Measurements from ENCODE around the gene GPC6. TPM values are rescaled to one million over a fixed set of nuclear protein-coding genes. Genes with fewer than 3 reads are reported as not detected.

Gene GPC6
- total and polyA plus RNA-seq, 9 of the 15 experiments (the other 6 are each of a cell fraction or from before 2014, with no cell fraction given), result under 0.01 to 0.20 (median 0.01) TPM; not detected in 4

- no peak overlapping the region for H3K4me2 ChIP-seq (ENCODE audit: insufficient read depth, low read length)
- no peaks in the 10 kb centered on the region for H3K36me3 ChIP-seq (ENCODE audit: control insufficient read depth, insufficient read depth, low read length)
- intact Hi-C loops (cut with micrococcal nuclease) (no loop called here), in situ Hi-C loops (cut with MboI) (no loop called here)
- WGBS (ENCODE audit: insufficient coverage, low coverage, missing lambda C conversion rate), result 4% methylated on average over 2 of the region's 3 CpGs
- no peak overlapping the region for H3K27ac ChIP-seq (ENCODE audit: extremely low read depth, low read depth, low read length)
- no peak for TF ChIP-seq RUNX1 (IDR thresholded peaks at IDR 0.05; ENCODE audit: low read depth)
- TF ChIP-seq MYC (IDR thresholded peaks at IDR 0.05; ENCODE audit: low read depth, low read length), result no peak
- no peak for TF ChIP-seq MYC (CRISPR knock-in tag; IDR thresholded peaks at IDR 0.05; ENCODE audit: borderline replicate concordance, low read depth)
- no peaks in the 10 kb centered on the region for H3K27me3 ChIP-seq (ENCODE audit: control insufficient read depth in 2 of 2, insufficient read depth in 2 of 2, low read length in 2 of 2)
- H3K4me3 ChIP-seq, result no peak overlapping the region
- no peak overlapping the region for H3K9ac ChIP-seq (ENCODE audit: insufficient read depth in 1 of 2, low read depth in 2 of 2, low read length in 2 of 2)
- no peaks in the 10 kb centered on the region for H3K9me3 ChIP-seq (replicated peaks; ENCODE audit: control insufficient read depth, insufficient read depth, low read depth, low read length)
- H3K79me2 ChIP-seq (ENCODE audit: control insufficient read depth, insufficient read depth, low read length), result no peaks in the 10 kb centered on the region
- ChIA-PET CTCF (ENCODE audit: low intra/inter-chr PET ratio) (no interaction called here), POLR2A (no interaction called here)
- H4K20me1 ChIP-seq (replicated peaks; ENCODE audit: control insufficient read depth, insufficient read depth, low read length), result no peaks in the 10 kb centered on the region
- FAIRE-seq (no peak), DNase-seq (ENCODE audit: extremely low read depth in 1 of 4, low spot score in 3 of 4) (no peak), ATAC-seq (no peak)
- BruUV-seq (replicated peaks), result no TSS peak
- H3K9me1 ChIP-seq (ENCODE audit: control insufficient read depth, insufficient read depth, low read length), result no peaks in the 10 kb centered on the region
- H3K4me1 ChIP-seq (replicated peaks in 1 of 2; ENCODE audit: control insufficient read depth in 2 of 2, insufficient read depth in 2 of 2, low read length in 2 of 2), result no peaks in the 10 kb centered on the region
- H2AFZ ChIP-seq (ENCODE audit: low read depth, low read length), result no peak overlapping the region
These were observed 240.0 kb downstream of the GPC6 start for GRCh38 chr13:93466502-93467036.

GRCh38 chr13:93467175-93467574, 240.6 kb downstream of the GPC6 start:
- no peak for ATAC-seq
- BruUV-seq (replicated peaks), result no TSS peak
- WGBS (ENCODE audit: insufficient coverage, low coverage, missing lambda C conversion rate), result 0% methylated on average over 2 of the region's 2 CpGs
- TF ChIP-seq NELFE (IDR thresholded peaks at IDR 0.05; ENCODE audit: insufficient read depth, insufficient read length), result no peak
- no peak for TF ChIP-seq HMBOX1 (IDR thresholded peaks at IDR 0.05)
- no peak for TF ChIP-seq ARHGAP35 (IDR thresholded peaks at IDR 0.05; ENCODE audit: partially characterized antibody)
- no peak for TF ChIP-seq NFE2L1 (tag; IDR thresholded peaks at IDR 0.05; ENCODE audit: borderline replicate concordance, low read depth)
- TF ChIP-seq HNRNPUL1 (IDR thresholded peaks at IDR 0.05; ENCODE audit: low read length), result no peak
- TF ChIP-seq RERE (CRISPR knock-in tag; IDR thresholded peaks at IDR 0.05; ENCODE audit: borderline replicate concordance), result no peak
- TF ChIP-seq DDX20 (tag; IDR thresholded peaks at IDR 0.05; ENCODE audit: low read depth), result no peak
- TF ChIP-seq ZNF785 (CRISPR knock-in tag; IDR thresholded peaks at IDR 0.05), result no peak

More at GRCh38 chr13:93467175-93467574, 240.6 kb downstream of the GPC6 start:
- Histone ChIP-seq H3K27me3 (ENCODE audit: control insufficient read depth in 2 of 2, insufficient read depth in 2 of 2, low read length in 2 of 2) (no peaks in the 10 kb centered on the region), H3K9me1 (ENCODE audit: control insufficient read depth, insufficient read depth, low read length) (no peaks in the 10 kb centered on the region), H4K20me1 (replicated peaks; ENCODE audit: control insufficient read depth, insufficient read depth, low read length) (no peaks in the 10 kb centered on the region), H3K27ac (ENCODE audit: extremely low read depth, low read depth, low read length) (no peak overlapping the region), H3K4me1 (replicated peaks in 1 of 2; ENCODE audit: control insufficient read depth in 2 of 2, insufficient read depth in 2 of 2, low read length in 2 of 2) (no peaks in the 10 kb centered on the region), H3K36me3 (ENCODE audit: control insufficient read depth, insufficient read depth, low read length) (no peaks in the 10 kb centered on the region), H2AFZ (ENCODE audit: low read depth, low read length) (no peak overlapping the region), H3K9me3 (replicated peaks; ENCODE audit: control insufficient read depth, insufficient read depth, low read depth, low read length) (no peaks in the 10 kb centered on the region), H3K79me2 (ENCODE audit: control insufficient read depth, insufficient read depth, low read length) (no peaks in the 10 kb centered on the region), H3K9ac (ENCODE audit: insufficient read depth in 1 of 2, low read depth in 2 of 2, low read length in 2 of 2) (no peak overlapping the region), H3K4me2 (ENCODE audit: insufficient read depth, low read length) (no peak overlapping the region), H3K4me3 (no peak overlapping the region)
- DNase-seq (ENCODE audit: extremely low read depth in 1 of 4, low spot score in 3 of 4), result no peak
- ChIA-PET CTCF (ENCODE audit: low intra/inter-chr PET ratio) (no interaction called here), POLR2A (no interaction called here)
- intact Hi-C loops (cut with micrococcal nuclease) (no loop called here), in situ Hi-C loops (cut with MboI) (no loop called here)
- no peak for FAIRE-seq
